Mesodermal cell (in vitro differentiated cells): ENCODE data around the gene GCA.

Experiments
- H3K27ac ChIP-seq: 2 replicates; pipeline ENCODE4 v1.7.0; 2013; ENCODE audit warnings: mild to moderate bottlenecking, low read depth, low read length, moderate library complexity; ENCODE audit not compliant: severe bottlenecking
- H3K36me3 ChIP-seq: 2 replicates; pipeline ENCODE4 v1.7.1; 2013; ENCODE audit warnings: mild to moderate bottlenecking, low read length, moderate library complexity; ENCODE audit not compliant: control insufficient read depth, insufficient read depth
- H3K4me1 ChIP-seq: one replicate; pipeline ENCODE4 v1.7.1; 2013; ENCODE audit warnings: mild to moderate bottlenecking, low read length; ENCODE audit not compliant: insufficient read depth, control insufficient read depth, poor library complexity, severe bottlenecking
- H3K4me3 ChIP-seq: 2 replicates; pipeline ENCODE4 v1.7.0; 2013; ENCODE audit warnings: low read length, control low read depth, mild to moderate bottlenecking; ENCODE audit not compliant: insufficient read depth, poor library complexity, severe bottlenecking; ENCODE audit errors: extremely low read depth
- H3K9me3 ChIP-seq: 2 replicates; pipeline ENCODE4 v1.7.1; 2013; ENCODE audit warnings: mild to moderate bottlenecking, low read length, moderate library complexity; ENCODE audit not compliant: control insufficient read depth
- WGBS, 2 experiments: methylation state at CpG; one replicate each; pipeline ENCODE4 v1.1.5; 2013; ENCODE audit warnings: missing lambda C conversion rate in 2 of 2; ENCODE audit not compliant: insufficient coverage in 2 of 2; 5-methylcytosine and 5-hydroxymethylcytosine counted together

Gene GCA

GRCh38 chr2:162330881-162331280 is 13.1 kb upstream of the GCA start:
- no peaks in the 10 kb centered on the region for H3K9me3 ChIP-seq
- H3K36me3 ChIP-seq, result no peaks in the 10 kb centered on the region
- no peaks in the 10 kb centered on the region for H3K4me1 ChIP-seq
- H3K4me3 ChIP-seq, result no peak overlapping the region
- H3K27ac ChIP-seq, result no peak overlapping the region
- WGBS, 2 experiments, result no CpG with 5 or more reads among the region's 1 CpG

GRCh38 chr2:162333968-162334367 is 10.0 kb upstream of the GCA start:
- Histone ChIP-seq H3K4me3 (no peak overlapping the region), H3K9me3 (no peaks in the 10 kb centered on the region), H3K27ac (no peak overlapping the region), H3K4me1 (no peaks in the 10 kb centered on the region), H3K36me3 (no peaks in the 10 kb centered on the region)
- 33% methylated on average over 1 of the region's 3 CpGs; no CpG with 5 or more reads in 1 of the 2 experiments for WGBS, 2 experiments

- H3K4me3 ChIP-seq, result no peak overlapping the region
- WGBS, 2 experiments, result no CpG with 5 or more reads among the region's 2 CpGs
- no peaks in the 10 kb centered on the region for H3K36me3 ChIP-seq
- no peaks in the 10 kb centered on the region for H3K9me3 ChIP-seq
- H3K4me1 ChIP-seq, result no peaks in the 10 kb centered on the region
- H3K27ac ChIP-seq, result no peak overlapping the region
Measured at GRCh38 chr2:162337868-162338267, 6.1 kb upstream of the GCA start.

GRCh38 chr2:162340822-162341221 is 3.1 kb upstream of the GCA start:
- no peak overlapping the region for H3K4me3 ChIP-seq
- H3K27ac ChIP-seq, result no peak overlapping the region
- H3K36me3 ChIP-seq, result no peaks in the 10 kb centered on the region
- H3K4me1 ChIP-seq, result no peaks in the 10 kb centered on the region
- no peaks in the 10 kb centered on the region for H3K9me3 ChIP-seq

DNA sequence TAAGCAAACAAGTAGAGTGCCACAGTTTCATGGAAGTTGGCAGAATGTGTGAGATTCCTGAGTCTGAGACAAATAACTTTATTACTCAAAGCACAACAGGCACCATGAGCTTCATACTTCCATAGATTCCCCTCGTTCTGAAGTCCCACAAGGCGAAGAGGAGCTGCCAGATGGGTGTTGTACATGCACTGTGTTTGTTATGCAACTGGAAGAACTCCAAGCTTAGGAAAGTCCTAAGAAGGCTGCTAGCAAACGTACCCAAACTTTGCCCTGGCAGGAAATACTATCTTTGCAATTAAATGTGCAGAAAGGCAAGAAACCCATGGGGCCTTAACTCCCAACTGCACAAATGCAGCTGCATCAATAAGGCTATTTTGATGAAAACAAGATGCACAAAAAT is 1.6 kb upstream of the GCA start:
- 45 to 71% methylated on average over 1 of the region's 3 CpGs for whole genome bisulfite sequencing, 2 experiments
- Histone ChIP-seq H3K9me3 (no peaks in the 10 kb centered on the region), H3K27ac (no peak overlapping the region), H3K4me1 (no peaks in the 10 kb centered on the region), H3K4me3 (no peak overlapping the region), H3K36me3 (no peaks in the 10 kb centered on the region)

DNA sequence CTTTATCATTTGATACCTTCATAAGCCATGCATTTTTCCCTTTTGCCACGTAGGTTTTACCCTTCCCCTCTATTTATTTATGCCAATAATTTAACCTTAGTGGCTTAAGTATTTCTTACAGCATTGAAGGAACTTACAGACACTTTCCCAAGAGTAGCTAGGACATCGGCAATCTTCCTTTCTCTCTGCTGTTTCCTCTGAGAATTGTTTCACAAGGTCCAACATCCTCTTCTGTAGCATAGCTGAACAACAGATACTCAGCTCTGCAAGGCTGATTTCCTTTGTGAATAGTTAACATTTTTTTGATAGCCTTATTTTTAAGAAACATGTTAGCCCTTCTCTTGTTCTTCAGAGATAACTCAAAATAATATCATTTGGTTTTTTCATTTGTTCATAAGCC is 1.1 kb upstream of the GCA start:
- WGBS, 2 experiments, result 83 to 93% methylated on average over 2 of the region's 2 CpGs
- H3K36me3 ChIP-seq, result no peaks in the 10 kb centered on the region
- no peak overlapping the region for H3K27ac ChIP-seq
- no peak overlapping the region for H3K4me3 ChIP-seq
- H3K9me3 ChIP-seq, result no peaks in the 10 kb centered on the region
- H3K4me1 ChIP-seq, result no peaks in the 10 kb centered on the region

- Histone ChIP-seq H3K36me3 (no peaks in the 10 kb centered on the region), H3K27ac (no peak overlapping the region), H3K4me3 (peak overlapping the region; percentile 62), H3K9me3 (no peaks in the 10 kb centered on the region), H3K4me1 (no peaks in the 10 kb centered on the region)
- 39 to 72% methylated on average over 2 to 3 of the region's 4 CpGs for WGBS, 2 experiments
Measured at GRCh38 chr2:162343492-162343823, 474 bp upstream of the GCA start.

- Histone ChIP-seq H3K4me1 (no peaks in the 10 kb centered on the region), H3K27ac (peak overlapping the region; percentile 68), H3K4me3 (peak overlapping the region; percentile 62), H3K9me3 (no peaks in the 10 kb centered on the region), H3K36me3 (no peaks in the 10 kb centered on the region)
- 17 to 53% methylated on average over 1 to 3 of the region's 8 CpGs for WGBS, 2 experiments
Measured at GRCh38 chr2:162344617-162344950, 652 bp downstream of the GCA start.

- H3K27ac ChIP-seq, result no peak overlapping the region
- H3K36me3 ChIP-seq, result no peaks in the 10 kb centered on the region
- no CpG with 5 or more reads among the region's 2 CpGs for WGBS, 2 experiments
- H3K4me3 ChIP-seq, result no peak overlapping the region
- H3K4me1 ChIP-seq, result no peaks in the 10 kb centered on the region
- H3K9me3 ChIP-seq, result no peaks in the 10 kb centered on the region
Measured at GRCh38 chr2:162365392-162365791, 21.5 kb downstream of the GCA start.

GRCh38 chr2:162368494-162368893 is 24.6 kb downstream of the GCA start:
- Histone ChIP-seq H3K4me1 (no peaks in the 10 kb centered on the region), H3K4me3 (no peak overlapping the region), H3K27ac (no peak overlapping the region), H3K9me3 (no peaks in the 10 kb centered on the region), H3K36me3 (no peaks in the 10 kb centered on the region)
- WGBS, 2 experiments, result no CpG with 5 or more reads among the region's 1 CpG

DNA sequence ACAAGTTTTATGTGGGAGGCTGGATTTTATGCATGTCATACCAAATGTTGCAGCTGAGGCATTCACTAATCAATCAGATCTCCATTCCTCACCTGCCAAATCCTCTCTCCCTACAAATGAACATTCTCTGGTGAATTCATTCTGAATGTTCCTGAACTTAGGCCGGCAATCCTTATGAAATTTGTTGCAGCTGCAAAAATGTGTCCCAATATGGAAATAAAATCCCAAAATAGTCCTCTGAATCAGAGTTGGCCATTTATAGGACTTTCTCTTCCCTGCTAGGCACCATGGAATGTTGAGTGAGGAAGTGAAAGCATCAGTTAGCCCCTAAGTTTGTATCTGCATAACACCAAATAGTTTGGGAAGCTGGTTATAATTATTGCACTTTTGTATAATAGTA is 25.6 kb downstream of the GCA start:
- H3K27ac ChIP-seq, result no peak overlapping the region
- H3K4me1 ChIP-seq, result no peaks in the 10 kb centered on the region
- no peaks in the 10 kb centered on the region for H3K9me3 ChIP-seq
- no peak overlapping the region for H3K4me3 ChIP-seq
- WGBS, 2 experiments, result 83 to 100% methylated on average over 1 of the region's 1 CpG
- H3K36me3 ChIP-seq, result no peaks in the 10 kb centered on the region

DNA sequence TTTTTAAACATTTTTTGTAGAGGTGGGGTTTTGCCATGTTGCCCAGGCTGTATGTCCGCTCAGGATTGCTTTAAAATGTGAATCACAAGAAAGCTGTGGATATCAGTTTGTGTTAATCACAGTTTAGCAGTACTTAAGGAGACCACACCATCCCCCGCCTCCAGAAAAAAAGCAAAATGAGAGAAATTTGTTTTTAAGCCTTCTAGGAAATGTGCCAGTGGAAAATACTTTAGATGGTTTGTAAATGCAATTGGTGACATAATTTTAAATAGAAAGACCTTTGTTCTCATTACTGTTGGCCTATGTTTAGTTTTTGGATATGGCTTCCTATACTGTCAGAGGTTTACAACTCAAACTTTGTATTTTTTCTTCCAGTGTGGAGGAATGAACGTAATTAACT is 27.0 kb downstream of the GCA start:
- no peak overlapping the region for H3K27ac ChIP-seq
- no peaks in the 10 kb centered on the region for H3K36me3 ChIP-seq
- H3K9me3 ChIP-seq, result no peaks in the 10 kb centered on the region
- WGBS, 2 experiments, result 100% methylated on average over 1 of the region's 3 CpGs
- H3K4me1 ChIP-seq, result no peaks in the 10 kb centered on the region
- H3K4me3 ChIP-seq, result no peak overlapping the region
